H1 (cell line): Measurements from ENCODE around the gene ACVR1. TPM values are rescaled to one million over a fixed set of nuclear protein-coding genes. Genes with fewer than 3 reads are reported as not detected.

Experiments
- ASH2L ChIP-seq: fragments of 200-600, 300-600 bp; sonication (generic); IDR thresholded peaks from one replicate; pipeline ENCODE4 v1.7.1; 2017; ENCODE audit warnings: low read length
- CHD7 ChIP-seq: fragments of 300-600 bp; sonication (generic); IDR thresholded peaks from 2 replicates; pipeline ENCODE4 v1.7.1; 2012; ENCODE audit warnings: low read length, moderate library complexity, mild to moderate bottlenecking, inconsistent platforms; ENCODE audit not compliant: insufficient replicate concordance
- JUN ChIP-seq: IDR thresholded peaks from 2 replicates; pipeline ENCODE4 v1.6.1; 2011; ENCODE audit warnings: low read depth, mild to moderate bottlenecking, improper control_type of control experiment, low read length
- PHF8 ChIP-seq: fragments of 200-600 bp; sonication (generic); conservative IDR thresholded peaks from 2 replicates; pipeline ENCODE4 v1.7.1; 2012; ENCODE audit warnings: low read depth, mild to moderate bottlenecking, inconsistent platforms, low read length, moderate library complexity
- POU5F1 ChIP-seq: IDR thresholded peaks from 2 replicates; pipeline ENCODE4 v1.6.1; 2011; ENCODE audit warnings: low read depth, mild to moderate bottlenecking, low read length, moderate library complexity
- RAD21 ChIP-seq, 2 experiments: IDR thresholded peaks in 1 of 2; conservative IDR thresholded peaks in 1 of 2; 2 replicates each; pipeline ENCODE4 v1.6.1; 2011; ENCODE audit warnings: low read depth in 2 of 2, low read length in 2 of 2, improper control_type of control experiment in 1 of 2, inconsistent platforms in 1 of 2, mild to moderate bottlenecking in 1 of 2, moderate library complexity in 1 of 2
- SP4 ChIP-seq: IDR thresholded peaks from 2 replicates; pipeline ENCODE4 v1.6.1; 2012; ENCODE audit warnings: low read length, inconsistent platforms
- polyA plus RNA-seq, 7 experiments: library from polyadenylated mRNA; depleted of rRNA in 3 of 7; stranded (reverse) in 5 of 7; unstranded in 2 of 7; fragments of >200 nt in 5 of 7; fragments of 200-250 nt in 2 of 7; gene quantifications; 1 replicate in 5 of 7; 2 replicates in 1 of 7; 4 replicates in 1 of 7; pipeline versions ENCODE4 v1.2.1 to v1.2.3, GENCODE V29; 2011 to 2013; ENCODE audit warnings: missing spikeins in 2 of 7, mixed read lengths in 2 of 7
- total RNA-seq: library from RNA; stranded (reverse); fragmentation: NEBNext Ultra II Directional; extraction: Animal tissue kit (Norgen Biotek cat#: 25700); gene quantifications from 2 replicates; pipeline ENCODE4 v1.2.1, GENCODE V29; 2021

ACVR1 gene
- total and polyA plus RNA-seq, 2 of the 8 experiments (the other 6 are each of a cell fraction or from before 2014, with no cell fraction given): 8.5 to 17.7 TPM

- no peak for TF ChIP-seq CHD7
- TF ChIP-seq ASH2L: no peak
- no peak for TF ChIP-seq POU5F1
- no peak for TF ChIP-seq JUN
- TF ChIP-seq SP4: no peak
- TF ChIP-seq RAD21 (IDR thresholded peaks at IDR 0.05 in 1 of 2, conservative IDR thresholded peaks at IDR 0.05 in 1 of 2; ENCODE audit: low read depth in 2 of 2, low read length in 2 of 2): no peak
- no peak for TF ChIP-seq PHF8
Observed at GRCh38 chr2:157720504-157720903, 155.6 kb downstream of the ACVR1 start (continued).
